ENCODE results near the gene KIRREL1. TPM values are rescaled to one million over a fixed set of nuclear protein-coding genes. Genes with fewer than 3 reads are reported as not detected.

The KIRREL1 gene
- total RNA-seq, 2 donors from 2014 or later: not detected

DNA sequence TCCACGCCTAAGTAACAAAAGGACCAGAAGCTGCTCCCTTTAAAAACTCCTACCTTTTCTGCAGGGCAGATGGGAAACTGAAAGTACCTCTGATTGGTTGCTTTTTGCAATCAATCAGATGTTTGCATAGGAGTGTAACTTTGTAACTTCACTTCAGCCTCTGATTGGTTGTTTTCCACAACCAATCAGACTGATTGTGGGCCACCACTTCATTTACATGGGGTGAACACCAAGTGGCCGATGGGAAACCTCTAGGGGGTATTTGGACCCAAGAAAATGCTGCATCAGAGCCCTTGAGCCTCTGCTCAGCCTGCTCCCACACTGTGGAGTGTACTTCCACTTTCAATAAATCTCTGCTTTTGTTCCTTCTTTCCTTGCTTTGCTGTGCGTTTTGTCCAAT, 154.4 kb downstream of the KIRREL1 start:
- peaks cover 26% of the 10 kb centered on the region for H3K4me1 Mint-ChIP-seq (ENCODE audit: low read depth)
- no peak overlapping the region for H3K27ac Mint-ChIP-seq

DNA sequence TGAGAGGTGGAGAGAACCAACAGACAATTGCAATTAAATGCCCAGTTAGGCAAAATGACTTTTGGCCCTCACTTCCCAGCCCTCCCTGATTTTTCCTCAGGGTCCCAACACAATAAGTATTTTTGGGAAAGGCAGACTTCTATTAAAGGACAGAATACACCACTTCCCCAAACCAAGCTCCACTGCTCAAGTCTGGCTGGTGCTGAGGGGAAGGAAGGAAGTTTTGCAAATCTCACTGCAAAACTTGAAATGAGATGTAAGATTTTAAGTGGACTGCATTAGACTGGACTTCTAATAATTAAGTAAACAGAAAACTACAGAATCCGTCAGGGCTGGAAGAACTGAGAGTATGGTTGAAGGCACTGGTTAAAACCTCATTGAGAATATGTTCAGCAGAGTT, 155.0 kb downstream of the KIRREL1 start:
- no peaks in the 10 kb centered on the region for H3K36me3 Mint-ChIP-seq (ENCODE audit: insufficient read depth in 2 of 2)
- peak overlapping the region; percentile 81 to 93 for H3K4me3 Mint-ChIP-seq
- H3K4me1 Mint-ChIP-seq (ENCODE audit: low read depth): peaks cover 29% of the 10 kb centered on the region
- no peaks in the 10 kb centered on the region for H3K27me3 Mint-ChIP-seq (ENCODE audit: low read depth)
- peaks cover 0 to 3% of the 10 kb centered on the region in 2 donors for H3K9me3 Mint-ChIP-seq
- ATAC-seq (replicated peaks in 1 of 2) (no peak), DNase-seq (no peak)
- H3K27ac Mint-ChIP-seq: peak overlapping the region; percentile 25

More for the DNA sequence above, 154.4 kb downstream of the KIRREL1 start:
- Mint-ChIP-seq H3K27me3 (ENCODE audit: low read depth) (no peaks in the 10 kb centered on the region), H3K9me3 (peaks cover 0 to 3% of the 10 kb centered on the region in 2 donors), H3K36me3 (ENCODE audit: insufficient read depth in 2 of 2) (no peaks in the 10 kb centered on the region), H3K4me3 (no peak overlapping the region)
- ATAC-seq (replicated peaks in 1 of 2): no peak
- DNase-seq: no peak

DNA sequence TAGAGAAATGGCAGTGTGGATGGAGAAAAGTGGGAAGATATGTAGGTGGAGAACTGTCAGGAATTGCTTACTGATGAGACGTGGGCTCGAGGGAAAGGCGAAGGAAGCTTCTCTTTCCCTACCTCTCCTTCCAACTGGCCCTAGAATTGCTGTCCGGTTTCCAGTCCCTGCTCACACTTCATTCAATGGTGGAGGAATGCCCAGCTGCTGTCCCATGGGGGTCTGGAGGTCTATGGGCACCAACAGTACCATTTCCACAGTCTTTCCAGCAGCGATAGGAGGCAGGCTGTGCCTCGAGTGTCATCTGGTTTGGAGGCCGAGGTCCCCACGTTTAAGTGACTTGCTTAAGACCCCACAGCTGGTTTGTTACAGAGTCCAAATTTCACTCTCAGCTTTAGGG, 155.7 kb downstream of the KIRREL1 start:
- DNase-seq (no peak), ATAC-seq (replicated peaks in 1 of 2) (peak in 1 of 2 donors; percentile 13)
- Mint-ChIP-seq H3K4me1 (ENCODE audit: low read depth) (peaks cover 36% of the 10 kb centered on the region), H3K27me3 (ENCODE audit: low read depth) (peaks cover 5% of the 10 kb centered on the region), H3K9me3 (peaks cover 0 to 3% of the 10 kb centered on the region in 2 donors), H3K4me3 (peak overlapping the region; percentile 81 to 93), H3K36me3 (ENCODE audit: insufficient read depth in 2 of 2) (no peaks in the 10 kb centered on the region), H3K27ac (peak overlapping the region; percentile 87)

Other genes with a start within 250 kb of the KIRREL1 start
- gene FCRL2, start 216.5 kb upstream of the KIRREL1 start, total RNA-seq: not detected
- under 1 TPM in 1 of 2 donors, not detected in 1; 0.25 TPM for gene FCRL1, start 173.5 kb upstream of the KIRREL1 start, total RNA-seq
- not detected for gene CD5L, start 151.8 kb upstream of the KIRREL1 start, total RNA-seq
- gene CD1D, start 187.2 kb downstream of the KIRREL1 start, total RNA-seq: not detected